ENCODE results near the gene KCTD10.

Gene KCTD10

DNA sequence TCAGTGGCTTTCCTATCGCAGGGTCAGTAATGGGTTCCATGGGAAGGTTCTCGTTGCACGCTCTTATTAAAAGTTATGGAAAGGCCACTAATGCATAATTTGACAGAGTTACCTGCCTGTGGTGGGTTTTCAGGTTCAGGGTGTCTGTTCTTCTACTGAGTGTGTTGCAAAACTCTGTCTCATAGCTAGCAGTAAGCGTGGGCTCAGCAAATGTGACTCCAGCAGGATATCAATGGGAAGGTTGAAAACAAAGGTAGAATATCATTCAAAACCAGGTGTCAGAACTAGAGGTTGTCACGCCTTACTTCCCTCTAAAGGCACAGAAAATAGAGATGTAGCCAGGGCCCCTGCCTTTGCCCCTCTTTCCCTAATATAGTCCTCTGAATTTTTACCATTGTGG lies 25.2 kb upstream of the KCTD10 start:
- H3K9me3 ChIP-seq (ENCODE audit: insufficient read depth, low read depth, low read length) = no peaks in the 10 kb centered on the region
- no peak overlapping the region for H2AFZ ChIP-seq (ENCODE audit: low read length)
- no peak overlapping the region for H3K4me3 ChIP-seq (ENCODE audit: low read length, poor library complexity, severe bottlenecking)
- no peaks in the 10 kb centered on the region for H3K9me2 ChIP-seq (replicated peaks; ENCODE audit: low read depth, low read length)
- H3K27me3 ChIP-seq (ENCODE audit: insufficient read depth, low read length, poor library complexity, severe bottlenecking) = no peaks in the 10 kb centered on the region
- no peaks in the 10 kb centered on the region for H3K79me2 ChIP-seq (ENCODE audit: insufficient read depth, low read length)
- peaks cover 24% of the 10 kb centered on the region; the same call in 1 of the 2 replicates for H3K36me3 ChIP-seq (ENCODE audit: insufficient read depth, low read length)
- H3F3A ChIP-seq (ENCODE audit: low read depth) = no peaks in the 10 kb centered on the region
- no peaks in the 10 kb centered on the region for H4K20me1 ChIP-seq (ENCODE audit: insufficient read depth, low read length, poor library complexity, severe bottlenecking)
- no peak for TF ChIP-seq EZH2phosphoT487 (IDR thresholded peaks at IDR 0.05; ENCODE audit: borderline replicate concordance)
- TF ChIP-seq, protein P1, sequence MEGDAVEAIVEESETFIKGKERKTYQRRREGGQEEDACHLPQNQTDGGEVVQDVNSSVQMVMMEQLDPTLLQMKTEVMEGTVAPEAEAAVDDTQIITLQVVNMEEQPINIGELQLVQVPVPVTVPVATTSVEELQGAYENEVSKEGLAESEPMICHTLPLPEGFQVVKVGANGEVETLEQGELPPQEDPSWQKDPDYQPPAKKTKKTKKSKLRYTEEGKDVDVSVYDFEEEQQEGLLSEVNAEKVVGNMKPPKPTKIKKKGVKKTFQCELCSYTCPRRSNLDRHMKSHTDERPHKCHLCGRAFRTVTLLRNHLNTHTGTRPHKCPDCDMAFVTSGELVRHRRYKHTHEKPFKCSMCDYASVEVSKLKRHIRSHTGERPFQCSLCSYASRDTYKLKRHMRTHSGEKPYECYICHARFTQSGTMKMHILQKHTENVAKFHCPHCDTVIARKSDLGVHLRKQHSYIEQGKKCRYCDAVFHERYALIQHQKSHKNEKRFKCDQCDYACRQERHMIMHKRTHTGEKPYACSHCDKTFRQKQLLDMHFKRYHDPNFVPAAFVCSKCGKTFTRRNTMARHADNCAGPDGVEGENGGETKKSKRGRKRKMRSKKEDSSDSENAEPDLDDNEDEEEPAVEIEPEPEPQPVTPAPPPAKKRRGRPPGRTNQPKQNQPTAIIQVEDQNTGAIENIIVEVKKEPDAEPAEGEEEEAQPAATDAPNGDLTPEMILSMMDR (conservative IDR thresholded peaks at IDR 0.05; ENCODE audit: low read length) = no peak
- H3K4me1 ChIP-seq (ENCODE audit: insufficient read depth, low read length, poor library complexity, severe bottlenecking) = no peaks in the 10 kb centered on the region
- H3K9ac ChIP-seq (ENCODE audit: low read depth, low read length, poor library complexity, severe bottlenecking) = no peak overlapping the region
- no peak overlapping the region for H3K4me2 ChIP-seq (ENCODE audit: low read depth, low read length, poor library complexity, severe bottlenecking)

DNA sequence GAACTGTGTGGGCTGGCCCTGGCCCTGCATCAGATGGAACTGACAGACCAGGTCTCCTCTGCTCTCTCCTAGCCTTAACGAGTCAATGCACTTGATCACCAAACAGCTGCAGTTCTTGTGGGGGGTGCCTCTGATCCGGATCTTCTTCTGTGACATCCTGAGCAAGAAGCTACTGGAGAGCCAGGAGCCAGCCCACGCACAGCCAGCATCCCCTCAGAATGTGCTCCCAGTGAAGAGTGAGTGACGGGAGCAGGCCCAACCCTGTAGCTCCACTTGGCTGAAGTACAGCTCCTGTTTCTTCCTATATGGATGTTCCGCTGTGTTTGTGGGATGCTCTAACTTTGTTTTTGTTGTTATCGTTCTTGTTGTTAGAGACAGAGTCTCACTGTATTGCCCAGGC lies 24.2 kb upstream of the KCTD10 start:
- H3K9ac ChIP-seq (ENCODE audit: low read depth, low read length, poor library complexity, severe bottlenecking) = no peak overlapping the region
- H3F3A ChIP-seq (ENCODE audit: low read depth) = no peaks in the 10 kb centered on the region
- no peaks in the 10 kb centered on the region for H3K79me2 ChIP-seq (ENCODE audit: insufficient read depth, low read length)
- no peak overlapping the region for H2AFZ ChIP-seq (ENCODE audit: low read length)
- H3K9me2 ChIP-seq (replicated peaks; ENCODE audit: low read depth, low read length) = no peaks in the 10 kb centered on the region
- H3K36me3 ChIP-seq (ENCODE audit: insufficient read depth, low read length) = peaks cover 24% of the 10 kb centered on the region; the same call in 1 of the 2 replicates
- no peak overlapping the region for H3K4me2 ChIP-seq (ENCODE audit: low read depth, low read length, poor library complexity, severe bottlenecking)
- H3K27me3 ChIP-seq (ENCODE audit: insufficient read depth, low read length, poor library complexity, severe bottlenecking) = no peaks in the 10 kb centered on the region
- H4K20me1 ChIP-seq (ENCODE audit: insufficient read depth, low read length, poor library complexity, severe bottlenecking) = no peaks in the 10 kb centered on the region
- TF ChIP-seq, protein P1 (conservative IDR thresholded peaks at IDR 0.05; ENCODE audit: low read length) = no peak
- no peak for TF ChIP-seq EZH2phosphoT487 (IDR thresholded peaks at IDR 0.05; ENCODE audit: borderline replicate concordance)
- H3K9me3 ChIP-seq (ENCODE audit: insufficient read depth, low read depth, low read length) = no peaks in the 10 kb centered on the region
- H3K4me1 ChIP-seq (ENCODE audit: insufficient read depth, low read length, poor library complexity, severe bottlenecking) = no peaks in the 10 kb centered on the region
- H3K4me3 ChIP-seq (ENCODE audit: low read length, poor library complexity, severe bottlenecking) = no peak overlapping the region

DNA sequence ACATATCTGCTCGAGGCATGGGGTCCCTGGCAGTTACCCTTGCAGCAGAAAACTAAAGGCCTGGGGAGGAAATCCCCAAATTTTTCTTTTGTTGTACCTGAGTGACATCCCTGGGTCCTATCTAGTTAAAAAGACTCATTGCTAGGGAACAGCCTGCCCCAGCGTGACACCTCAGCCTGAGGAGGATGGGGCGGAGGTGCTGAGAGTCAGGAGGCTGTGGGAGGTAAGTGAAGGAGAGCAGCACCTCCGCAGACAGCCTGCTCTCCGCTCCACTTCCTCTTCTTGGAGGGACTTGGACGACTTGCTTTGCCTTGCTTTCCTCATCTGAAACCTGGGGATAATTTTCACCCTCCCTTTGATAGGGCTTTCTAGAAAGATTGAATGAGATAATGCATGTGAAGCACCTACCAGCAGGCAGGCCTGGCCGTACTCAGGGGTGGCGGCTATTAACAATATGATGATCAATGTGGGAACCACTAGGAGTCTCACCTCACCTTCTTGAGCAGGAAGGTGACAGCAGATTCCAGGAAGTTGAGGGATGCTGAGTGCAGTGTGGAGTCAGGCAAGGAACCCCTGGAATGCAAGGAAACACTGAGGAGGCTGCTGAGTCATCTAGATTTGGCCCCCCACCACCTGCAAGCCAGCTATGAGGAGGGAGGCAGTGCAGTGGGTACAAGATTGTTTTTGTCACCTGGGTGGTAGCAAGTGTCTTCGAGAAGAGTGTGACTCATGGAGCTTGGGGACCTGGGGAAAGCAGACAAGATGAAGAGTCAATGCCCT lies 23.5 kb upstream of the KCTD10 start:
- no peaks in the 10 kb centered on the region for H3F3A ChIP-seq (ENCODE audit: low read depth)
- H2AFZ ChIP-seq (ENCODE audit: low read length) = no peak overlapping the region
- no peaks in the 10 kb centered on the region for H3K9me3 ChIP-seq (ENCODE audit: insufficient read depth, low read depth, low read length)
- TF ChIP-seq, protein P1 (conservative IDR thresholded peaks at IDR 0.05; ENCODE audit: low read length) = no peak
- no peak for TF ChIP-seq EZH2phosphoT487 (IDR thresholded peaks at IDR 0.05; ENCODE audit: borderline replicate concordance)
- H3K9ac ChIP-seq (ENCODE audit: low read depth, low read length, poor library complexity, severe bottlenecking) = no peak overlapping the region
- no peak overlapping the region for H3K4me3 ChIP-seq (ENCODE audit: low read length, poor library complexity, severe bottlenecking)
- H3K27me3 ChIP-seq (ENCODE audit: insufficient read depth, low read length, poor library complexity, severe bottlenecking) = no peaks in the 10 kb centered on the region
- H3K4me1 ChIP-seq (ENCODE audit: insufficient read depth, low read length, poor library complexity, severe bottlenecking) = no peaks in the 10 kb centered on the region
- H3K9me2 ChIP-seq (replicated peaks; ENCODE audit: low read depth, low read length) = no peaks in the 10 kb centered on the region
- no peak overlapping the region for H3K4me2 ChIP-seq (ENCODE audit: low read depth, low read length, poor library complexity, severe bottlenecking)
- H3K79me2 ChIP-seq (ENCODE audit: insufficient read depth, low read length) = no peaks in the 10 kb centered on the region
- no peaks in the 10 kb centered on the region for H4K20me1 ChIP-seq (ENCODE audit: insufficient read depth, low read length, poor library complexity, severe bottlenecking)
- H3K36me3 ChIP-seq (ENCODE audit: insufficient read depth, low read length) = peaks cover 21% of the 10 kb centered on the region; the same call in 1 of the 2 replicates
